ENCODE results near the gene MFN1.
A peak's percentile ranks its signal among the peaks of the same experiment; 100 is the strongest.
"Not testable (repeated sequence)": the region's sequence is repeated elsewhere in the genome, so short reads cannot be mapped to it uniquely, and the experiment has no call there.

Gene MFN1

GRCh38 chr3:179347345-179348194, at the start of gene MFN1:
MFN1 (plus strand) TSS chr3:179347709; CDS start chr3:179348852, 1,143 bp downstream.
- peak; percentile 82 to 84 for DNase-seq

DNA sequence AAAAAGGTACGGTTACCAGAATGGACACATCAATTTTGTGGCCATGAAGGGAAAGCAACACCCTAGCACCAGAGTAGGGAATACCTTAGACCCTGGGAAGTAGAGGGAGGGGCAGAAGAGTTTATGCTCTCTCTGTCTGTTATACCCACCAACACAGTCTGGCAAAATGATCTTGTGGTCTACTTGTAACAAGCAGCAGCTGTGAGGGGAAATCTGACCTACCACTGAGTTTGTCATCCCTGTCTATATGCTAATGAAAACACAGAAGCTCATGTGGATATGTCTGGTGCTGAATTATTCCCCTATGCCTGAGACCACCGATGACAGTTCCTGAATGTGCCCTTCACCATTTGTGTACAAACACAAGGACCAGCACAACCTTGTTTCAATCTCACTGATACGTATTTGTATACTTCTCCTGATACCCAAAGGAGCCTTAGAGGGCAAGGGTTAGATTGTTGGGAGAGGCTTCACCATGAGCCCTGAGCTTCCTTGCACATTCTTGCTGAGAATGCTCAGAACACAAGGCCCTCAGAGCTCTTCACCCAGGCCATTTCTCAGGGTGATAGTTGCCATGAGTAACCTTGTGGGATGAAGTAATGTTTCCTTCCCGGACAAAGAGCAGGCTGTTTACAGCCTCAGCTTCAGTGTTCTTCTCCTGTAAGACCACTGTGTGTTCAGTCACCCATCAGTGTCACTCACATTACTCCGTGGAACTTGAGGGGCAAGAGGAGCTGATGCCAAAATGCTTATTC, 49.4 kb upstream of the MFN1 start:
- no peak for DNase-seq

DNA sequence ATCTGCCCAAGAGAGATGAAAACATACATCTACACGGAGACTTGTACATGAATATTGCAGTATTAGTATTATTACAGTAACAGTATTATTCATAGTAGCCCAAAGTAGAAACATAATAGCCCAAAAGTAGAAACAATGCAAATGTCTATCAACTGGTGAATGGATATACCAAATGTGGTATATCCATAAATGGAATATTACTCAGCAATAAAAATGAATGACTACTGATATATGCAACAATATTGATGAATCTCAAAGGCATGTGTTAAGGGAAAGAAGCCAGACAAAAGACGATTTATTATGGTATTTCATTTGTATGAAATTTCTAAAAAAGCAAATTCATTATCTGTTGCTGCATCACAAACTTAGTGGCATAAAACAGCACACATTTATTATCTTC, 48.2 kb upstream of the MFN1 start:
- DNase-seq = no peak

- DNase-seq = no peak
These were observed 47.4 kb upstream of the MFN1 start for GRCh38 chr3:179299999-179300613.

DNA sequence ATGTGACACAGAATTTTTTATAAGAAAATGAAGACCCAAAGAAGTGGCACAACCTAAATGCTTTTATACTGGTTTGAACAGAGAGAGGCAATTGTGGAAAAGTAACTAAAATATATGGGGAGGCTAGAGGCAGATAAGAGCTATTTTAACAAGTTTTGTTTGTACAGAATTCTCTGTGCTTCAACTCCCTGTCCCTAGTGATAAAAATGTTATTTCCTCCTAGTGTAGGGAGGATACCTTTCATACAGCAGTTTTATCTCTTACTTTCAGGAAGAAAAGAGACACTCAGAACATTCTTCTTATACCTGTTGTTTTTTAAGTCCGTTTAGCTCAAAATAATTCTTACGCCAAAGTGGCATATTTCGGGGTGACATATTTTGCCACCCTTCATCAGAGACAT, 45.9 kb upstream of the MFN1 start:
- no peak for DNase-seq

- DNase-seq = no peak
These were observed 45.4 kb upstream of the MFN1 start for GRCh38 chr3:179302111-179302510.

DNA sequence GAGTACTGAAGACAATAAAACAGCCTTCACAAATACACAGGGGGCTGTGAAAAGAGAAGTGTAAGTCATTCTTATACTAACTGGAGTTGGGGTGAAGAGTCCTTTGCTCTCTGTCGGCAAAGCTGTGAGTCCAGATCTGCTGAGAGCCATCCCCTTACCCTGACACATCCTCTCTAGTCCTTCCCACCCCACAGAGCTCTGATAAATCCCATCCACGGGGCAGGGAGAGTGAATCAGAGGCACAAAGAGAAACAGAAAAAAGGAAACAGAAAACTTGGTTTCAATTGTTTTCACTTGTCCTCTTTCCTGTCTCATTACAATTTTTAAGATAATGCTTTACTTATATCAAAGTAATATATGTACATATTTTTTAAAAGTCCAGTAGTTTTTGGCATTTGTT, 42.9 kb upstream of the MFN1 start:
- no peak for DNase-seq

GRCh38 chr3:179307362-179307761, 40.1 kb upstream of the MFN1 start:
- DNase-seq = not testable (repeated sequence)

- no peak for DNase-seq
These were observed 39.5 kb upstream of the MFN1 start for GRCh38 chr3:179308001-179308400.

GRCh38 chr3:179309225-179310078, 38.1 kb upstream of the MFN1 start:
- DNase-seq = no peak

DNA sequence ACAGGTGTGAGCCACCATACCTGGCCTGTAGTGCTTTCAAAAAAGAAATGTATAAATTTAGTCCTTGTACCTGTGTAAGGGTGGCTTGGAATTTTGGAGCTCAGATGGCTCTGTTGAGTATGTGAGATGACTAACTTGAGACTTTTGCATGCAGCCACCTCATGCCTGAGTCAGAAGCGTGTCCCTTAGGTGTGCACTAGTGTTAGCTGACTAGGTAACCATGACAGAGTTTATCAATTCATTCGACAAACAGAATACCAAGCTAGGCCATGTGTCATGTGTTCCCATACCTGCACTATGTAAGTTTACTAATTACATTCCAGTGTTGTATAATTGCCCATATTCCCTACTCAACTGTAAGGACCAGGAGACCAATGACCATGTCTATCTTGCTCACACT, 28.6 kb upstream of the MFN1 start:
- no peak for DNase-seq

- DNase-seq = no peak
These were observed 25.7 kb upstream of the MFN1 start for GRCh38 chr3:179321668-179322285.

DNA sequence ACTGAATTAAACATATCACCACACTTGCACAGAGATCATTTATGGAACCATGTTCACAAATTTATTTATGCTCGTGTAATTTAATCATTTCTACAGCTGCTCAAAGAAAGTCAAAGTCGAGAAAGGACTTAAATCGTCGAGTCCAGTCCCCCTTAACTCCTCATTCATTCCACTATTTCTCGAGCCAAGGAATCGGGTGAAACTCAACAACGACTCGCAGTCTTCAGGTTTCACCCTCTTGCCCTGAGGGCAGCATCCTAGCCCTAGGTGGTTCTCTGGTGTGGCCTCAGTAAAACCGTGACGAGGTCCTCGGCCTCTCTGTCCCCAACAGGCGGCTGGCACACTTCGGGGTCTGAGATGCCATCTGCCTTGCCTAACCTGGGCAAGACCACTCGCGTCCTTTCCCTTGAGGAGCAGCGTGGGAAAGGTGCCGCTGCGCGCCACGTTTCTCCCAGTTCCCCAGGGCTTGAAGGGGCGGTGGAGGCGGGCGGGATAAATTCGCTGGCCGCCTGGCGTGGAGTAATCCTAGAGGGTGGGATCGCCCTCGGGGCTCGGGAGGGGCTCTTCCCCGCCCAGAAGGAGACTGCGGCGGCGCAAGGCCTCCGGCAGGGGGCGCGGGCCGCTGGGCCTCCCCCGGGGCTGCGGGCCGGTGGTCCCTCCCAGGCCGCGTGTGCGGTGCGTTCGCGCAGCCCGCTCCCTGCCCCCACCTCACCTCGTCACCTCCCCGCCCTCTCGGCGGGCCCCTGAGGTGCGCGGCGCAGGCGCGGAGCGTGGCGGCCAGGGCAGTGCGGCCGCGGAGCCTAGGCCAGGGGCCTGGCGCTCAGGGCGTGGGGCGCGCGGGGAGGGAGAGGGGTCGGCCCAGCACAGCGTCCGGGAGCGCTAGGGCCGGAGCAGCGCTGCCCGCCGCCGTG, 25.0 kb upstream of the MFN1 start, which contains the start of gene ZNF639:
Gene ZNF639, plus strand, starts transcription at position 746 of the 911 bp plus-strand sequence. CDS start 5,263 bp downstream, outside the sequence.
- peak; percentile 59 to 65 for DNase-seq

DNA sequence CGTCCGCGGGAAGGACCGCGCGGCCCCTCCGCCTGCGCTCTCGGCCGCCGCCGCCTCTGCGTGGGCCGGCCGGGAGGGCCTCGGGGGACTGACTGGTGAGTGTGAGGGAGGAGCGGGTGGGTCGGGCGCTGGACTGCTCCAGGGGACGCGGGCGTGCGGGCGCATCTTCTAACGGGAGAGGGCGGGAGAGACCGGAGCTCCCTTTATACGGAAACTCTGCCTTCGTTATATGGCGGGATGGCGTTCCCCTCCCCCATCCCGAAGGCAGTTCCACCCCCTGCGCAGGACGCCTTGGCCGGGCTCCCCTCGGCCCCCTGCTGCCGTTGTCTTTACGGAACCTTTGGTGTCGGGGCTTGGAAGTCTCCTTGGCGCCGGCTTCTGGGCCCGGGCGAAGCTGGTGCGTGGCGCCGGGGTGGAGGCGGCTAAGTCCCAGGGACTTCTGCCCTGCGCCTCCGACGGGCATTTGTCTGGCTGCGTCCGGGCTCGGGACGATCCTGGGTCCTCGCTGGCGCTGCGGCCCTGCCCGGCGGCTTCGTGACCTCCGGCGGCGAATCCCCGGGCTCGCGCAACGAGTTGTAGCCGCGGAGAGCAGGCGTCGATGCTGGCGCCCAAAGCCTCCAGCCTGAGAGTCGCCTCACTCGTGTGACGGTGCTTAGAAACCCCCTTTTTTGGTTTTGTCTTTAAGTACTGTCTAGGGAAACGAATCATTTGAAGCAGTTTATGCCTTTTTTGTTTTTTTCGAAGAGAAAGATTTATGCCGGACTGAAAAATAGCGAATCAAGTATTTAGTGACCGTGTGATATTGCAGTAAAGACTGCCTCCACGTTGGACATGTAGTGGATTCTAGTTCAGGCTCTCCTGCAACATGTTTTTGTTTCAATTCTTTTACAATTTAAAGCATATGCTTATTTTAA, 24.1 kb upstream of the MFN1 start:
- DNase-seq = peak; percentile 25 to 52

GRCh38 chr3:179324270-179324754, 23.2 kb upstream of the MFN1 start:
- no peak for DNase-seq

GRCh38 chr3:179330438-179330837, 17.1 kb upstream of the MFN1 start:
- DNase-seq = no peak

- no peak for DNase-seq
These were observed 15.3 kb upstream of the MFN1 start for GRCh38 chr3:179332240-179332639.

- no peak for DNase-seq
These were observed 14.4 kb upstream of the MFN1 start for GRCh38 chr3:179333084-179333483.

DNA sequence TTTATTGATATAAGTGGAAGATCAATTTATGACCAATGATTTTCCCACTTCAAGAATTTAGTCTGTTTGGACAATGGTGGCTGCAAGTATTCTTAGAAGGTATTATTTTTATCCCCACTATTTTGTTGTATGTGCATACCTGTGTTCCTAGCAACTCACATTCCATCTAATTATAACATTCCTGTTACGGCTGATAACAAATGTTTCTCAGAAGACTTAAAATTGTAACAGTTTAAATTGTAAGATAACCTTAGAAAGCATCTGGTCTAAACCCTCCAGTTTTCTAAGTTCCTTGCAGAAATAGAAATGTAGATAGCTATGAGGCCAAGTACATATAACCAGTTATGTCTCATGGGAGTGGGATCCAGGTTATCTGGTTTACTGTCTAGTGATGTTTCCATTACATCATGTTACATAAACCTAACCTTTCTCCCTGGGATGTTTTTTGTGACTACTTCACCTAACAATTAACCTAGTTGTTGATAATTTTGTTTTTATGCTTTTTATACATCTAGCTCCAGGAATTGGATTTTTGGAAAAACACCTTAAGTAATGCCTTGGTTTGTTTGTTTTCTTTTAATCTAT, 11.1 kb upstream of the MFN1 start:
- DNase-seq = no peak

Data from NCI-H187 (cell line).